ENCODE results near the gene MSMB.
"Not testable (repeated sequence)": the region's sequence is repeated elsewhere in the genome, so short reads cannot be mapped to it uniquely, and the experiment has no call there.

MSMB gene

GRCh38 chr10:46091080-46091827 is 45.2 kb upstream of the MSMB start:
- DNase-seq (ENCODE audit: low read depth) = no peak
- TF ChIP-seq CTCF (IDR thresholded peaks at IDR 0.05; ENCODE audit: control insufficient read depth, insufficient read depth, low read depth, low read length, missing control alignments) = no peak
- H3K4me3 ChIP-seq (ENCODE audit: control insufficient read depth, low read depth, low read length) = no peak overlapping the region

GRCh38 chr10:46090258-46090812 is 44.3 kb upstream of the MSMB start:
- TF ChIP-seq CTCF (IDR thresholded peaks at IDR 0.05; ENCODE audit: control insufficient read depth, insufficient read depth, low read depth, low read length, missing control alignments) = no peak
- no peak for DNase-seq (ENCODE audit: low read depth)
- H3K4me3 ChIP-seq (ENCODE audit: control insufficient read depth, low read depth, low read length) = no peak overlapping the region

- H3K4me3 ChIP-seq (ENCODE audit: control insufficient read depth, low read depth, low read length); DNase-seq (ENCODE audit: low read depth): not testable (repeated sequence)
Measured at GRCh38 chr10:46087381-46087780, 41.3 kb upstream of the MSMB start.

- no peak for TF ChIP-seq CTCF (IDR thresholded peaks at IDR 0.05; ENCODE audit: control insufficient read depth, insufficient read depth, low read depth, low read length, missing control alignments)
- DNase-seq (ENCODE audit: low read depth) = no peak
- no peak overlapping the region for H3K4me3 ChIP-seq (ENCODE audit: control insufficient read depth, low read depth, low read length)
Measured at GRCh38 chr10:46084321-46085165, 38.5 kb upstream of the MSMB start.

GRCh38 chr10:46080886-46081285 is 34.8 kb upstream of the MSMB start:
- no peak for DNase-seq (ENCODE audit: low read depth)
- no peak for TF ChIP-seq CTCF (IDR thresholded peaks at IDR 0.05; ENCODE audit: control insufficient read depth, insufficient read depth, low read depth, low read length, missing control alignments)
- H3K4me3 ChIP-seq (ENCODE audit: control insufficient read depth, low read depth, low read length) = no peak overlapping the region

- DNase-seq (ENCODE audit: low read depth) = no peak
- TF ChIP-seq CTCF (IDR thresholded peaks at IDR 0.05; ENCODE audit: control insufficient read depth, insufficient read depth, low read depth, low read length, missing control alignments) = no peak
Measured at GRCh38 chr10:46079831-46080585, 33.9 kb upstream of the MSMB start.

More at GRCh38 chr10:46079831-46080585, 33.9 kb upstream of the MSMB start:
- H3K4me3 ChIP-seq (ENCODE audit: control insufficient read depth, low read depth, low read length) = no peak overlapping the region
